ENCODE measurements around the gene LMBR1. TPM values are rescaled to one million over a fixed set of nuclear protein-coding genes. Genes with fewer than 3 reads are reported as not detected.

The LMBR1 gene
- total RNA-seq, 2 experiments from 2014 or later, result 114 to 136 TPM

DNA sequence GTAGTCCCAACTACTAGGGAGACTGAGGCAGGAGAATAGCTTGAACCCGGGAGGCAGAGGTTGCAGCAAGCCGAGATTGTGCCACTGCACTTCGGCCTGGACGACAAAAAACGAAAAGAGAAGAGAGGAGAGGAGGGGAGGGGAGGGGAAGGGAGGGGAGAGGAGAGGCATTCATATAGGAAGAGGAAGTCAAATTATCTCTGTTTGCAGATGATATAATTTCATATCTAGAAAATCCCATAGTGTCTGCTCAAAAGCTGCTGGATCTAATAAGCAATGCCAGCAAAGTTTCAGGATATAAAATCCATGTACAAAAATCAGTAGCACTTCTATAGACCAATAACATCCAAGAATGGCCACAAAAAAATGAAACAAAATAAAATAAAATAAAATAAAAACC lies 120.3 kb downstream of the LMBR1 start:
- H3K4me2 ChIP-seq (ENCODE audit: low read length), result no peak overlapping the region
- H3K9me3 ChIP-seq (ENCODE audit: low read length), result no peaks in the 10 kb centered on the region
- intact Hi-C loops (cut with micrococcal nuclease; ENCODE audit: unreplicated experiment), result no loop called here
- DNase-seq (ENCODE audit: low spot score), result no peak
- H3K4me3 ChIP-seq (ENCODE audit: low read depth, low read length, poor library complexity, severe bottlenecking), result no peak overlapping the region
- TF ChIP-seq, protein P1, sequence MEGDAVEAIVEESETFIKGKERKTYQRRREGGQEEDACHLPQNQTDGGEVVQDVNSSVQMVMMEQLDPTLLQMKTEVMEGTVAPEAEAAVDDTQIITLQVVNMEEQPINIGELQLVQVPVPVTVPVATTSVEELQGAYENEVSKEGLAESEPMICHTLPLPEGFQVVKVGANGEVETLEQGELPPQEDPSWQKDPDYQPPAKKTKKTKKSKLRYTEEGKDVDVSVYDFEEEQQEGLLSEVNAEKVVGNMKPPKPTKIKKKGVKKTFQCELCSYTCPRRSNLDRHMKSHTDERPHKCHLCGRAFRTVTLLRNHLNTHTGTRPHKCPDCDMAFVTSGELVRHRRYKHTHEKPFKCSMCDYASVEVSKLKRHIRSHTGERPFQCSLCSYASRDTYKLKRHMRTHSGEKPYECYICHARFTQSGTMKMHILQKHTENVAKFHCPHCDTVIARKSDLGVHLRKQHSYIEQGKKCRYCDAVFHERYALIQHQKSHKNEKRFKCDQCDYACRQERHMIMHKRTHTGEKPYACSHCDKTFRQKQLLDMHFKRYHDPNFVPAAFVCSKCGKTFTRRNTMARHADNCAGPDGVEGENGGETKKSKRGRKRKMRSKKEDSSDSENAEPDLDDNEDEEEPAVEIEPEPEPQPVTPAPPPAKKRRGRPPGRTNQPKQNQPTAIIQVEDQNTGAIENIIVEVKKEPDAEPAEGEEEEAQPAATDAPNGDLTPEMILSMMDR (conservative IDR thresholded peaks at IDR 0.05; ENCODE audit: low read length), result no peak
- TF ChIP-seq EZH2phosphoT487 (IDR thresholded peaks at IDR 0.05; ENCODE audit: borderline replicate concordance, low read depth, low read length), result no peak
- no peak overlapping the region for H2AFZ ChIP-seq (ENCODE audit: low read length)
- POLR2A ChIA-PET, result interaction anchor here (0.6 to 0.7 kb wide), 2 partner anchors 14 to 348 kb away, joined by 3 read pairs; no protein-coding TSS in a partner anchor
- CTCF ChIA-PET (ENCODE audit: unreplicated experiment), result interaction anchor here (1.3 kb wide), 1 partner anchor 12 kb away, joined by 3 read pairs; no protein-coding TSS in a partner anchor
- BruUV-seq (replicated peaks), result no TSS peak
- H3K4me1 ChIP-seq (ENCODE audit: insufficient read depth, low read length, poor library complexity, severe bottlenecking), result peaks cover 5% of the 10 kb centered on the region
- H3K36me3 ChIP-seq (ENCODE audit: insufficient read depth, low read length), result no peaks in the 10 kb centered on the region
- H3K79me2 ChIP-seq (ENCODE audit: insufficient read depth, low read depth, low read length), result peaks cover 2% of the 10 kb centered on the region; the same call in 1 of the 2 replicates
- H3K27ac ChIP-seq (ENCODE audit: low read depth, low read length, poor library complexity, severe bottlenecking), result no peak overlapping the region
- H3K9me2 ChIP-seq (ENCODE audit: insufficient read depth, low read length), result no peaks in the 10 kb centered on the region
- no peaks in the 10 kb centered on the region for H4K20me1 ChIP-seq (ENCODE audit: insufficient read depth, low read length)

DNA sequence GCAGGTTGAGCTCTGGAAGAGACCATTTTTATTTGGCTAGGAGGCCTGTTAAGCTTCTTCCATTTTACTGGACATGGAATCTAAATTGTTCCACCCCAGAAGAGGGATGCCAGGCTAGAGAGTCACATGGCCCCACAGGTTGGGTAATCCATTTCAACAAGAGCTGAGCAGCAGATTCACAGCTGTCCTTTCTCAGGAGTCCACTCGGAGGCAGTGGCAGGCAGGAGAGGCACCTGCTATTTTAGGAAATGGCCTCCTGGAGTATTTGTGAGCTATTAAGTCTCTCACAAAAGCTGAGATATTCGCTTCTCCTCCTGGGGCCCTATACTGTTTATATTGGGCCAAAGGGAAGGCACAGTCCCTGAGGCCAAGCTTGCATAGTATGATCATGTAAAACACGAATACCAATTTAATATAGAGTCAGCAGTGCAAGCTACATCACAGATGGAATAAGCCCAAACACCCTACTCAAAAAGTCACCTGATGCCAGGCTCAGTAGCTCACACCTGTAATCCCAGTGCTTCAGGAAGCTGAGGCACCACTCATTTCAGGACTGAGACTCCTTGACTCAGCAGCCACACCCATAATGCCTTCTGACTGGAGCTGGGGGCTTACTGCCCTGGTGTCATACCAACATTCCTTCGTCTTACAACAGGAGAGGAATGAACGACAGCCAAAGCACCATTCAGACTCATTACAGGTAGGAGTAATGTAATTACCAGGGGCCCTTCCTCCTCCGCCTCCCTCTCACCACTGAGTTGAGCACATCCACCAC lies 124.1 kb downstream of the LMBR1 start:
- H3K4me2 ChIP-seq (ENCODE audit: low read length), result no peak overlapping the region
- H3K4me1 ChIP-seq (ENCODE audit: insufficient read depth, low read length, poor library complexity, severe bottlenecking), result peaks cover 9% of the 10 kb centered on the region
- H3K36me3 ChIP-seq (ENCODE audit: insufficient read depth, low read length), result peaks cover 9% of the 10 kb centered on the region; the same call in 1 of the 2 replicates
- ChIA-PET POLR2A (interaction anchor here (0.8 to 1.6 kb wide), 4 partner anchors 10 to 21 kb away, joined by 3 to 7 read pairs (median 4); no protein-coding TSS in a partner anchor), CTCF (ENCODE audit: unreplicated experiment) (no interaction called here)
- no peak overlapping the region for H2AFZ ChIP-seq (ENCODE audit: low read length)
- H3K79me2 ChIP-seq (ENCODE audit: insufficient read depth, low read depth, low read length), result peaks cover 4% of the 10 kb centered on the region; the same call in 1 of the 2 replicates
- no TSS peak for BruUV-seq (replicated peaks)
- H3K27ac ChIP-seq (ENCODE audit: low read depth, low read length, poor library complexity, severe bottlenecking), result no peak overlapping the region
- no peaks in the 10 kb centered on the region for H3K9me2 ChIP-seq (ENCODE audit: insufficient read depth, low read length)
- TF ChIP-seq EZH2phosphoT487 (IDR thresholded peaks at IDR 0.05; ENCODE audit: borderline replicate concordance, low read depth, low read length), result no peak
- TF ChIP-seq, protein P1 (conservative IDR thresholded peaks at IDR 0.05; ENCODE audit: low read length), result no peak
- intact Hi-C loops (cut with micrococcal nuclease; ENCODE audit: unreplicated experiment), result no loop called here
- H3K4me3 ChIP-seq (ENCODE audit: low read depth, low read length, poor library complexity, severe bottlenecking), result no peak overlapping the region
- no peaks in the 10 kb centered on the region for H3K9me3 ChIP-seq (ENCODE audit: low read length)
- no peak for DNase-seq (ENCODE audit: low spot score)
- H4K20me1 ChIP-seq (ENCODE audit: insufficient read depth, low read length), result no peaks in the 10 kb centered on the region

DNA sequence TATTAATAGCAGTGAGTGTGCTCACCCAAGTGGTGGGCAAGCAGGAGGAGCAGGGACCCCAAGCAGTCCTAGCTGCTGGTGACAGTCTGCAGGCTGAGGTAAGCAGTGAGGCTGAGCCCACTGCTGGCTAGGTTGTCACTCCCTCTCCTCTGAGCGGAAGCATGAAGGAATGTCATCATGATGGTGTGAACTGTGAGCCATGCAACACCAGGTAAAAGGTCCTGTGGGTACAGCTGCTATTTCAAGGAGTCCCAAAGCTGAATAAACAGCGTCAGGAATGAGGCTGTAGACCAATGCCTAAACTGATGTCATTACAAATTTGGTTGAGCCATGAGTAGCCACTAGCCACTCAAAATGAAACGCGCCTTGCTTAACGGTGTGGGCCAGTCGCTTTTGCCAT lies 126.3 kb downstream of the LMBR1 start:
- peaks cover 4% of the 10 kb centered on the region; the same call in 1 of the 2 replicates for H3K79me2 ChIP-seq (ENCODE audit: insufficient read depth, low read depth, low read length)
- H3K36me3 ChIP-seq (ENCODE audit: insufficient read depth, low read length), result peaks cover 25% of the 10 kb centered on the region
- no peak overlapping the region for H3K27ac ChIP-seq (ENCODE audit: low read depth, low read length, poor library complexity, severe bottlenecking)
- no peak overlapping the region for H3K4me3 ChIP-seq (ENCODE audit: low read depth, low read length, poor library complexity, severe bottlenecking)
- no peak overlapping the region for H3K4me2 ChIP-seq (ENCODE audit: low read length)
- H3K9me3 ChIP-seq (ENCODE audit: low read length), result no peaks in the 10 kb centered on the region
- H2AFZ ChIP-seq (ENCODE audit: low read length), result no peak overlapping the region
- ChIA-PET POLR2A (no interaction called here), CTCF (ENCODE audit: unreplicated experiment) (no interaction called here)
- no peak for DNase-seq (ENCODE audit: low spot score)
- TF ChIP-seq, protein P1 (conservative IDR thresholded peaks at IDR 0.05; ENCODE audit: low read length), result no peak
- TF ChIP-seq EZH2phosphoT487 (IDR thresholded peaks at IDR 0.05; ENCODE audit: borderline replicate concordance, low read depth, low read length), result no peak
- H4K20me1 ChIP-seq (ENCODE audit: insufficient read depth, low read length), result no peaks in the 10 kb centered on the region
- H3K4me1 ChIP-seq (ENCODE audit: insufficient read depth, low read length, poor library complexity, severe bottlenecking), result peaks cover 9% of the 10 kb centered on the region
- intact Hi-C loops (cut with micrococcal nuclease; ENCODE audit: unreplicated experiment), result no loop called here
- BruUV-seq (replicated peaks), result no TSS peak
- no peaks in the 10 kb centered on the region for H3K9me2 ChIP-seq (ENCODE audit: insufficient read depth, low read length)
